Gastroesophageal sphincter (tissue), 4 donors: ENCODE data around the gene PPP3CA. TPM values are rescaled to one million over a fixed set of nuclear protein-coding genes. Genes with fewer than 3 reads are reported as not detected.

Experiments
- ATAC-seq: fragments of 150-250 bp; one replicate; pipeline ENCODE4 v1.9.1; 2016; ENCODE audit warnings: mild to moderate bottlenecking, moderate library complexity
- H3K27ac ChIP-seq, 4 donors: fragments of 200-600 bp; sonication (generic) in 3 of 4; 1 replicate in 3 of 4; 2 replicates in 1 of 4; pipeline ENCODE4 v1.5.1; 2016 to 2019
- H3K27me3 ChIP-seq: fragments of 200-600 bp; sonication (generic); one replicate; pipeline ENCODE4 v1.5.1; 2019
- H3K36me3 ChIP-seq, 2 donors: fragments of 200-600 bp; sonication (generic); one replicate each; pipeline ENCODE4 v1.5.1; 2019; ENCODE audit warnings: control low read depth in 1 of 2
- H3K4me1 ChIP-seq, 3 donors: fragments of 200-600 bp; sonication (generic); 1 replicate in 2 of 3; 2 replicates in 1 of 3; pipeline ENCODE4 v1.5.1; 2016 to 2019; ENCODE audit warnings: control low read depth in 2 of 3
- H3K4me3 ChIP-seq, 2 donors: fragments of 200-600 bp; sonication (generic); one replicate each; pipeline ENCODE4 v1.5.1; 2019; ENCODE audit warnings: mild to moderate bottlenecking in 1 of 2, moderate library complexity in 1 of 2
- H3K9me3 ChIP-seq, 3 donors: fragments of 200-600 bp; sonication (generic); one replicate each; pipeline ENCODE4 v1.5.1; 2017 to 2019; ENCODE audit warnings: control low read depth in 2 of 3
- EP300 ChIP-seq: sonication (generic); formaldehyde crosslinking; IDR thresholded peaks from one replicate; pipeline ENCODE4 v1.6.1; 2017; ENCODE audit warnings: antibody characterized with exemption, mild to moderate bottlenecking
- POLR2A ChIP-seq, 2 donors: fragments of 450-650 bp; IDR thresholded peaks; one replicate each; pipeline ENCODE4 v1.6.1; 2017; ENCODE audit warnings: antibody characterized with exemption in 2 of 2, mild to moderate bottlenecking in 2 of 2, moderate library complexity in 1 of 2
- POLR2AphosphoS5 ChIP-seq: sonication (generic); formaldehyde crosslinking; IDR thresholded peaks from one replicate; pipeline ENCODE4 v1.6.1; 2017; ENCODE audit warnings: antibody characterized with exemption
- WGBS, 2 donors: methylation state at CpG; one replicate each; pipeline ENCODE4 v1.1.5; 2018; ENCODE audit warnings: low coverage in 1 of 2; 5-methylcytosine and 5-hydroxymethylcytosine counted together
- total RNA-seq, 4 donors: library from RNA; depleted of rRNA; stranded (reverse); fragments of >200 nt; gene quantifications; one replicate each; pipeline ENCODE4 v1.1.0, GENCODE V29; 2016
- TF ChIP-seq, protein P1 (sequence below), 4 experiments: fragments of 200-600 bp in 2 of 4; fragments of 450-650 bp in 2 of 4; sonication (generic) in 1 of 4; IDR thresholded peaks; one replicate each; pipeline ENCODE4 v1.5.1; 2017 to 2019; ENCODE audit warnings: antibody characterized with exemption in 4 of 4, mild to moderate bottlenecking in 2 of 4, moderate library complexity in 2 of 4

PPP3CA gene
- total RNA-seq, 4 donors from 2014 or later = 21.1 to 29.2 (median 24.8) TPM

DNA sequence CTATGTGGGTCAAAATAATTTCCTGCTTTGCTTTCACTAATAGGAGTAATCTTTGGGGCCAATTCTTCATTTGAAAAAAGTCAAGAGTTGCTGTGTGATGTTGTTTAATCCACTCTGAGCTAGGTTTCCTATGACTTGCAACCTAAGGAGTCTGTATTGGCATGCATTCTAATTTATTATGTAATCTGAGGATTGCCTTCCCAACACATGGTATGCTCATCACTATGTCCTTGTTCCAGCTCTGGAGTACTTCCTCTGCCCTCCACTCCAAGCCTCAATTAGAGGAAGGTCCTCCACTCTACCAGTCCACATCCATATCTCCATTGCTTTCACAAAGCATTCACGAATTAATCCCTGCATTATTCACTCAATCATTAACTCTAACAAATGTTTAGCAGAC lies 56.1 kb downstream of the PPP3CA start:
- peaks cover 0 to 53% (median 8%) of the 10 kb centered on the region in 3 donors for H3K4me1 ChIP-seq
- no peak overlapping the region for H3K4me3 ChIP-seq
- 33 to 60% methylated on average over 1 of the region's 1 CpG for WGBS, 2 donors
- H3K36me3 ChIP-seq = no peaks in the 10 kb centered on the region
- ATAC-seq = peak; percentile 43
- TF ChIP-seq EP300 = no peak
- TF ChIP-seq, protein P1, sequence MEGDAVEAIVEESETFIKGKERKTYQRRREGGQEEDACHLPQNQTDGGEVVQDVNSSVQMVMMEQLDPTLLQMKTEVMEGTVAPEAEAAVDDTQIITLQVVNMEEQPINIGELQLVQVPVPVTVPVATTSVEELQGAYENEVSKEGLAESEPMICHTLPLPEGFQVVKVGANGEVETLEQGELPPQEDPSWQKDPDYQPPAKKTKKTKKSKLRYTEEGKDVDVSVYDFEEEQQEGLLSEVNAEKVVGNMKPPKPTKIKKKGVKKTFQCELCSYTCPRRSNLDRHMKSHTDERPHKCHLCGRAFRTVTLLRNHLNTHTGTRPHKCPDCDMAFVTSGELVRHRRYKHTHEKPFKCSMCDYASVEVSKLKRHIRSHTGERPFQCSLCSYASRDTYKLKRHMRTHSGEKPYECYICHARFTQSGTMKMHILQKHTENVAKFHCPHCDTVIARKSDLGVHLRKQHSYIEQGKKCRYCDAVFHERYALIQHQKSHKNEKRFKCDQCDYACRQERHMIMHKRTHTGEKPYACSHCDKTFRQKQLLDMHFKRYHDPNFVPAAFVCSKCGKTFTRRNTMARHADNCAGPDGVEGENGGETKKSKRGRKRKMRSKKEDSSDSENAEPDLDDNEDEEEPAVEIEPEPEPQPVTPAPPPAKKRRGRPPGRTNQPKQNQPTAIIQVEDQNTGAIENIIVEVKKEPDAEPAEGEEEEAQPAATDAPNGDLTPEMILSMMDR (IDR thresholded peaks at IDR 0.05) = no peak
- TF ChIP-seq POLR2A (IDR thresholded peaks at IDR 0.05) = no peak
- TF ChIP-seq POLR2AphosphoS5 = no peak
- no peaks in the 10 kb centered on the region for H3K27me3 ChIP-seq
- no peaks in the 10 kb centered on the region for H3K9me3 ChIP-seq
- H3K27ac ChIP-seq = no peak overlapping the region

DNA sequence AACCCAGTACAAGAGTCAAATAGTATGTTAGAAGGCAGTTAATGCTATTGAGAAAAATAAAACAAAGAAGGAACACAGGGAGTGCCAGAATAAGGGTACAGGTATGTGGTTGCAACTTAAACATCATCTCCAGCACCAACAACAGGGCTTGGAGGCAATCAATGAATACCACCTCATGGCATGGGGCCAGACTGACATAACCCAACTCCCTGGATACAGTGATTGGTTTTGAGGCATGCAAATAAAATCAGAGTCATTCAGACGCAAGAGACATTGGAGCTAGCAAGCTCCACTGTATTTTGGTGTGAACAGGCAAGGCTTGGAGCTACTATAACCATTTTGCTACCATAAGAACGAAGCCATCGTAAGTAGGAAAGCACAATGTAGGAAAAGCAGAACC lies 56.7 kb downstream of the PPP3CA start:
- 84 to 97% methylated on average over 3 of the region's 3 CpGs for WGBS, 2 donors
- H3K27ac ChIP-seq = no peak overlapping the region
- TF ChIP-seq POLR2AphosphoS5 (no peak), EP300 (no peak), POLR2A (IDR thresholded peaks at IDR 0.05) (no peak)
- TF ChIP-seq, protein P1 (IDR thresholded peaks at IDR 0.05) = no peak
- no peak overlapping the region for H3K4me3 ChIP-seq
- no peak for ATAC-seq
- peaks cover 0 to 53% (median 8%) of the 10 kb centered on the region in 3 donors for H3K4me1 ChIP-seq
- H3K36me3 ChIP-seq = no peaks in the 10 kb centered on the region
- H3K9me3 ChIP-seq = no peaks in the 10 kb centered on the region
- H3K27me3 ChIP-seq = no peaks in the 10 kb centered on the region

DNA sequence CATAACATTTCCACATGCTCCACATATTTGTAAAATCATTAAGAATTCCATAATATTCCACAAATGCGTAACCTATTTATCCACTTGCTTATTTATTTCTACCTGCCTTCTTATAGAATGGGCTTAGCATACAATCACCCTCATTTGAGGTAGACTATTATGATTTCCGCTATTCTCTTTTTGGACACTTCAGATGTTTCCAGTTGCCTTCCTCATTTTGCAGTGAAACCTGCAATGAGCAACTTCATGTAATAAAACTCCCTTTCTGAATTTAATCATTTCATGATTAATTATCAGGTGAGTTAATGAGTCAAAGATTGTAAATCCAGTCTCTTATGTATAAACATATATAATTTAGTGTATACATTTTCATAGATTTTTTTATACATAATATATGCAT lies 58.0 kb downstream of the PPP3CA start:
- no peaks in the 10 kb centered on the region for H3K9me3 ChIP-seq
- no peaks in the 10 kb centered on the region for H3K36me3 ChIP-seq
- ATAC-seq = no peak
- H3K4me1 ChIP-seq = peaks cover 0 to 59% (median 8%) of the 10 kb centered on the region in 3 donors
- no peak overlapping the region for H3K27ac ChIP-seq
- TF ChIP-seq POLR2A (IDR thresholded peaks at IDR 0.05) (no peak), EP300 (no peak), POLR2AphosphoS5 (no peak)
- TF ChIP-seq, protein P1 (IDR thresholded peaks at IDR 0.05) = no peak
- no peaks in the 10 kb centered on the region for H3K27me3 ChIP-seq
- no peak overlapping the region for H3K4me3 ChIP-seq
- WGBS, 2 donors = 82 to 100% methylated on average over 2 of the region's 2 CpGs

DNA sequence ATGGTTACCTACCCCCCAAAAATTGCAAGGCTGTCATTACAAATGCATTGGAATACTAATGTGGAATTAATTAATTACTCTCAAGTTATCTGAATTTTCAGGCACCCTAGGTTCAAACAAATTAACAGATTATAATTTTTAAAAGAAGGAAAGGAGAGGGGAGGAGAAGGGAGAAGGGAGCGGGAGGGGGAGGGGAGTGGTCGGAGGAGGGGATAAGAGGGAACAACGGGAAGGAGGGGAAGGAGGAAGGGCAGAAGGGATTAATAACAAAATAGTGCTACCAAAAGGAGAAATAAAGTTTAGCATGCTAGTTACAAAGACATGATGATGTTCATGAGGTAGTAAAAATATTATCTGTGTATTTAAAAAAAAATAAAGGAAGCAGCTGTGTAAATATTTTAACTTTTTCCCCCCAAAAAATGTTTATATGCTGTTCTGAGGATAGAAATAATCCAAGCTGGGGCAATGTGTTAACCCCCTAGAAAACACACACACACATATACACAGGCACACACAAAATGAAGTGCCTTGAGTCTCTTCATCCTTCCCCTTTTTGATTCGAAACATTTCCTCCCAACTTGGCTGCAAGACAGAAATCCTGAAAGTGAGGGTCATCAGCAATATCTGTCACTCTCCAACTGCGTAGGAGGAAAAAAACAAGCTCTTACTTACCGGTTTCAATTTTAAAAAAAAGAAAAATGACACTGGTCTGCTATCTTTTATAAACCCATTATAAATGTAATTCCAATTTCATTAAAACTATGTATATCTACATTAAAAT lies 58.8 kb downstream of the PPP3CA start:
- no peaks in the 10 kb centered on the region for H3K9me3 ChIP-seq
- H3K27me3 ChIP-seq = no peaks in the 10 kb centered on the region
- ATAC-seq = no peak
- no peak overlapping the region for H3K27ac ChIP-seq
- H3K36me3 ChIP-seq = no peaks in the 10 kb centered on the region
- peaks cover 0 to 63% (median 8%) of the 10 kb centered on the region in 3 donors for H3K4me1 ChIP-seq
- 39 to 43% methylated on average over 4 to 6 of the region's 6 CpGs for WGBS, 2 donors
- H3K4me3 ChIP-seq = no peak overlapping the region
- TF ChIP-seq, protein P1 (IDR thresholded peaks at IDR 0.05) = no peak
- TF ChIP-seq POLR2AphosphoS5 (no peak), POLR2A (IDR thresholded peaks at IDR 0.05) (no peak), EP300 (no peak)

DNA sequence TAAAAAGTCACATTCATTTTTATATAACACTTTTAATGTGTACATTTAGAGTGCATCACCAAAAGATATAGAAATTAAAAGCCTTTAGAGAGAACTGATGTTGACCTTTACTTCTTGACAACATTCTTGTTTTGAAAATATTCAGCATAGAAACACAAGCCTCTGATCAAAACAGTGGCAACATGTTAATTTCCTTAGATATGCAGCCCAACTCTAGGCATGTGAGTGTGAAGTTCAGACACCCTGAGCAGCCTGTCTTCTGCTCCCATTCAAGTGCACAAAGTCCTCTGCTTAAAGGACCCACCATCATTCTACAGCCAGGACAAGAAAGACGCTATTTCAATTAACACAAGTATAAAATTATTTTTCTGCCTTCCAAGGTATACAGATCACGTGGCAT lies 60.0 kb downstream of the PPP3CA start:
- no peaks in the 10 kb centered on the region for H3K9me3 ChIP-seq
- H3K27ac ChIP-seq = no peak overlapping the region
- ATAC-seq = no peak
- 30 to 61% methylated on average over 1 to 2 of the region's 2 CpGs for whole genome bisulfite sequencing, 2 donors
- H3K4me3 ChIP-seq = no peak overlapping the region
- H3K27me3 ChIP-seq = no peaks in the 10 kb centered on the region
- H3K36me3 ChIP-seq = no peaks in the 10 kb centered on the region
- TF ChIP-seq, protein P1 (IDR thresholded peaks at IDR 0.05) = no peak
- TF ChIP-seq POLR2AphosphoS5 = no peak
- no peak for TF ChIP-seq POLR2A (IDR thresholded peaks at IDR 0.05)
- TF ChIP-seq EP300 = no peak
- H3K4me1 ChIP-seq = peaks cover 0 to 63% (median 8%) of the 10 kb centered on the region in 3 donors
